Transverse colon (tissue), 4 donors: Measurements from ENCODE around the gene SLC38A10. TPM values are rescaled to one million over a fixed set of nuclear protein-coding genes. Genes with fewer than 3 reads are reported as not detected.
A peak's percentile ranks its signal among the peaks of the same experiment; 100 is the strongest.
"Not testable (repeated sequence)": the region's sequence is repeated elsewhere in the genome, so short reads cannot be mapped to it uniquely, and the experiment has no call there.

Experiments
- DNase-seq: peaks from one replicate; pipeline ENCODE4 v3.0.0-alpha.2; 2019
- H3K27ac ChIP-seq, 4 donors: fragments of 200-600 bp; sonication (generic); 2 replicates each; pipeline ENCODE4 v1.5.1; 2016 to 2018; ENCODE audit warnings: inconsistent platforms in 4 of 4
- H3K27me3 ChIP-seq: fragments of 200-600 bp; sonication (generic); 2 replicates; pipeline ENCODE4 v1.5.1; 2017; ENCODE audit warnings: inconsistent platforms
- H3K36me3 ChIP-seq, 4 donors: fragments of 200-600 bp; sonication (generic); 2 replicates each; pipeline ENCODE4 v1.5.1; 2017 to 2019; ENCODE audit warnings: inconsistent platforms in 4 of 4
- H3K4me1 ChIP-seq, 4 donors: fragments of 200-600 bp; sonication (generic); 2 replicates each; pipeline ENCODE4 v1.5.1; 2017 to 2020; ENCODE audit warnings: inconsistent platforms in 4 of 4
- H3K4me3 ChIP-seq, 4 donors: fragments of 200-600 bp; sonication (generic); 1 replicate in 1 of 4; 2 replicates in 3 of 4; pipeline versions ENCODE4 v1.5.1 to v1.6.1; 2017 to 2019; ENCODE audit warnings: inconsistent platforms in 4 of 4
- H3K9me3 ChIP-seq, 2 donors: fragments of 200-600 bp; sonication (generic); 2 replicates each; pipeline ENCODE4 v1.5.1; 2017 to 2019; ENCODE audit warnings: inconsistent platforms in 2 of 2
- EP300 ChIP-seq: sonication (generic); formaldehyde crosslinking; IDR thresholded peaks from one replicate; pipeline ENCODE4 v1.6.1; 2017; ENCODE audit warnings: antibody characterized with exemption, low read depth
- POLR2A ChIP-seq: fragments of 450-650 bp; IDR thresholded peaks from one replicate; pipeline ENCODE4 v1.6.1; 2016; ENCODE audit warnings: antibody characterized with exemption, mild to moderate bottlenecking, moderate library complexity
- POLR2AphosphoS5 ChIP-seq, 3 donors: sonication (generic); formaldehyde crosslinking; IDR thresholded peaks; one replicate each; pipeline ENCODE4 v1.6.1; 2016; ENCODE audit warnings: antibody characterized with exemption in 3 of 3
- WGBS, 2 donors: methylation state at CpG; one replicate each; pipeline ENCODE4 v1.1.5; 2018; ENCODE audit warnings: low coverage in 1 of 2; 5-methylcytosine and 5-hydroxymethylcytosine counted together
- in situ Hi-C, 4 donors: fragments of 200-750 bp; cut with MboI; loops; one replicate each; pipeline versions ENCODE4 v1.15.0 to v1.15.1; 2017; ENCODE audit warnings: low sequenced_read_pairs in 3 of 4, low pct_ligation_motif_present in 1 of 4, low pct_unique_long_range_greater_than_20kb in 1 of 4
- intact Hi-C: fragments of 100-400 bp; cut with DNase I; formaldehyde crosslinking; loops from one replicate; pipeline ENCODE4 v1.15.1; 2023; ENCODE audit warnings: low total_unique reads
- total RNA-seq, 4 donors: library from RNA; depleted of rRNA; stranded (reverse); fragments of >200 nt; gene quantifications; one replicate each; pipeline ENCODE4 v1.1.0, GENCODE V29; 2016
- TF ChIP-seq, protein P1 (sequence below), 5 experiments: fragments of 200-600 bp in 3 of 5; fragments of 450-650 bp in 2 of 5; sonication (generic) in 3 of 5; IDR thresholded peaks; 1 replicate in 2 of 5; 2 replicates in 3 of 5; pipeline ENCODE4 v1.5.1; 2016 to 2017; ENCODE audit warnings: antibody characterized with exemption in 5 of 5, inconsistent platforms in 3 of 5, mild to moderate bottlenecking in 2 of 5, moderate library complexity in 1 of 5

Gene SLC38A10
- total RNA-seq, 4 donors from 2014 or later: 94.9 to 113 (median 98.9) TPM

GRCh38 chr17:81229666-81229920 lies 65.5 kb downstream of the SLC38A10 start:
- DNase-seq: no peak
- 92% methylated on average over 14 of the region's 14 CpGs; no CpG with 5 or more reads in 1 of the 2 donors for WGBS, 2 donors
- in situ Hi-C loops (no loop called here), intact Hi-C loops (no loop called here)
- H3K4me3 ChIP-seq: no peak overlapping the region
- H3K27ac ChIP-seq: no peak overlapping the region
- TF ChIP-seq EP300: no peak
- TF ChIP-seq, protein P1, sequence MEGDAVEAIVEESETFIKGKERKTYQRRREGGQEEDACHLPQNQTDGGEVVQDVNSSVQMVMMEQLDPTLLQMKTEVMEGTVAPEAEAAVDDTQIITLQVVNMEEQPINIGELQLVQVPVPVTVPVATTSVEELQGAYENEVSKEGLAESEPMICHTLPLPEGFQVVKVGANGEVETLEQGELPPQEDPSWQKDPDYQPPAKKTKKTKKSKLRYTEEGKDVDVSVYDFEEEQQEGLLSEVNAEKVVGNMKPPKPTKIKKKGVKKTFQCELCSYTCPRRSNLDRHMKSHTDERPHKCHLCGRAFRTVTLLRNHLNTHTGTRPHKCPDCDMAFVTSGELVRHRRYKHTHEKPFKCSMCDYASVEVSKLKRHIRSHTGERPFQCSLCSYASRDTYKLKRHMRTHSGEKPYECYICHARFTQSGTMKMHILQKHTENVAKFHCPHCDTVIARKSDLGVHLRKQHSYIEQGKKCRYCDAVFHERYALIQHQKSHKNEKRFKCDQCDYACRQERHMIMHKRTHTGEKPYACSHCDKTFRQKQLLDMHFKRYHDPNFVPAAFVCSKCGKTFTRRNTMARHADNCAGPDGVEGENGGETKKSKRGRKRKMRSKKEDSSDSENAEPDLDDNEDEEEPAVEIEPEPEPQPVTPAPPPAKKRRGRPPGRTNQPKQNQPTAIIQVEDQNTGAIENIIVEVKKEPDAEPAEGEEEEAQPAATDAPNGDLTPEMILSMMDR (IDR thresholded peaks at IDR 0.05): no peak
- peaks cover 0 to 8% (median 0%) of the 10 kb centered on the region in 4 donors for H3K36me3 ChIP-seq
- no peaks in the 10 kb centered on the region for H3K9me3 ChIP-seq
- H3K4me1 ChIP-seq: no peaks in the 10 kb centered on the region
- H3K27me3 ChIP-seq: no peaks in the 10 kb centered on the region

- Histone ChIP-seq H3K27ac (no peak overlapping the region), H3K4me3 (no peak overlapping the region), H3K36me3 (peaks cover 0 to 8% (median 0%) of the 10 kb centered on the region in 4 donors), H3K9me3 (no peaks in the 10 kb centered on the region), H3K4me1 (no peaks in the 10 kb centered on the region), H3K27me3 (no peaks in the 10 kb centered on the region)
- no peak for DNase-seq
- 87% methylated on average over 26 of the region's 32 CpGs; no CpG with 5 or more reads in 1 of the 2 donors for WGBS, 2 donors
- in situ Hi-C loops: no loop called here
- TF ChIP-seq EP300 (no peak), POLR2AphosphoS5 (IDR thresholded peaks at IDR 0.05) (no peak), POLR2A (no peak)
- TF ChIP-seq, protein P1 (IDR thresholded peaks at IDR 0.05): no peak
- intact Hi-C loops: no loop called here
Measured at GRCh38 chr17:81228834-81229665, 66.1 kb downstream of the SLC38A10 start.

DNA sequence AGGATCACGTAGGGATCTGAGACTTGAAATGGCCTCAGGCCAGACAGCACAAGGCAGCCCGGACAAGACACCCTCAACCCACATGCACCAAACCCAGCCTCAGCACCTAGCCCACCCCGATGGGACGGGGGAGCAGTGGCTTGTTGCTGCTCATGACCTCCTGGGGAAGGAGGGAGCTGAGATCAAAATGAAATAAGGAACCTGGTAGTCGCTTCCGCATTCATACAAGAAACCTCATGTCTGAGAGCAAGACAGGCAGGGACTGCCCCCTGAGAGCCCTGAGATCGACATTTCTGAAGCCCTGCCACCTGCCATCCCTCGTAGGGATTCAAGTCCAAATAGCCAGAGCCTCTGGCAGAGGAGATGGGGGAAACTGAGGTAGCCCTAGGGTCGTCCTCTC lies 66.7 kb downstream of the SLC38A10 start:
- Histone ChIP-seq H3K27me3 (no peaks in the 10 kb centered on the region), H3K9me3 (no peaks in the 10 kb centered on the region), H3K27ac (peak overlapping the region in 1 of 4 donors; percentile 18), H3K4me1 (peaks cover 0 to 5% (median 5%) of the 10 kb centered on the region in 4 donors), H3K4me3 (no peak overlapping the region), H3K36me3 (peaks cover 0 to 8% (median 0%) of the 10 kb centered on the region in 4 donors)
- no peak for DNase-seq
- in situ Hi-C loops: no loop called here
- intact Hi-C loops: no loop called here
- TF ChIP-seq POLR2A (no peak), POLR2AphosphoS5 (IDR thresholded peaks at IDR 0.05) (no peak), EP300 (no peak)
- TF ChIP-seq, protein P1 (IDR thresholded peaks at IDR 0.05): no peak
- 74 to 100% methylated on average over 3 to 9 of the region's 9 CpGs for WGBS, 2 donors

DNA sequence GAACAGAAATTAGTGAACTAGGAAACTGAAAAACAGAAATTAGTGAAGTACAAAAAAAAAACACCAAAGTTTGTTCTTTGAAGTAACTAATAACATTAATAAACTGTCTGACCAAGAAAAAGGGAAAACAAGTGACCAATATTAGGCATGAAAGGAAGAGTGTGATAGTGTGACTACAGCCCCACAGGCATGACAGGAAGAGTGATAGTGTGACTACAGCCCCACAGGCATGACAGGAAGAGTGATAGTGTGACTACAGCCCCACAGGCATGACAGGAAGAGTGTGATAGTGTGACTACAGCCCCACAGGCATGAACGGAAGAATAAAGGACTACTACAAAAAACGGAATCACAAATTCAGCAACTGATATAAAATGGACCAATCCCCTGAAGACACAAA lies 67.5 kb downstream of the SLC38A10 start:
- H3K9me3 ChIP-seq, H3K4me3 ChIP-seq, DNase-seq, in situ Hi-C loops, intact Hi-C loops, H3K27me3 ChIP-seq, H3K36me3 ChIP-seq, H3K4me1 ChIP-seq, H3K27ac ChIP-seq: not testable (repeated sequence)
- WGBS, 2 donors: 63 to 71% methylated on average over 2 of the region's 2 CpGs

DNA sequence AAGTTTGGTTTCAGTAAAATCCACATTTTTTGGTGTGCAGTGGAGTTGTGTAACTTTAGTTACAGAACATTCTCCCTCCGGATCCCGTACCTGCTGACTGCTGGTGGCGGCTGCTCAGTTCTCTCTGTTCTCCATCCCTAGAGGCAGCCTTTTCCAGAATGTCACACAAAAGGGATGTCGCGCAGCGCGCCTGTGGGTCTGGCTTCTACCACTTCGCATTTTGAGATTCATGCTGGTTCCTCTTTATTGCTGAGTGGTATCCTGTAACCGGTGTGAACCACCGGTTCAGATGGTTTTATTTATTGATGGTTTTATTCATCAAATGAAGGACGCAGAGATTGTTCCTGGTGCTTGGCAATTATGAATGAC lies 71.4 kb downstream of the SLC38A10 start:
- peak overlapping the region; percentile 43 to 62 (median 61) for H3K27ac ChIP-seq
- no peaks in the 10 kb centered on the region for H3K9me3 ChIP-seq
- H3K4me1 ChIP-seq: peaks cover 9 to 23% (median 21%) of the 10 kb centered on the region in 4 donors
- WGBS, 2 donors: 21 to 26% methylated on average over 8 to 11 of the region's 11 CpGs
- peak overlapping the region in 3 of 4 donors; percentile 20 to 78 (median 32) for H3K4me3 ChIP-seq
- intact Hi-C loops (no loop called here), in situ Hi-C loops (no loop called here)
- peak; percentile 31 for DNase-seq
- no peaks in the 10 kb centered on the region for H3K27me3 ChIP-seq
- TF ChIP-seq, protein P1 (IDR thresholded peaks at IDR 0.05): no peak
- no peaks in the 10 kb centered on the region for H3K36me3 ChIP-seq
